ENCODE measurements around the gene TEAD4.
A peak's percentile ranks its signal among the peaks of the same experiment; 100 is the strongest.

Gene TEAD4

DNA sequence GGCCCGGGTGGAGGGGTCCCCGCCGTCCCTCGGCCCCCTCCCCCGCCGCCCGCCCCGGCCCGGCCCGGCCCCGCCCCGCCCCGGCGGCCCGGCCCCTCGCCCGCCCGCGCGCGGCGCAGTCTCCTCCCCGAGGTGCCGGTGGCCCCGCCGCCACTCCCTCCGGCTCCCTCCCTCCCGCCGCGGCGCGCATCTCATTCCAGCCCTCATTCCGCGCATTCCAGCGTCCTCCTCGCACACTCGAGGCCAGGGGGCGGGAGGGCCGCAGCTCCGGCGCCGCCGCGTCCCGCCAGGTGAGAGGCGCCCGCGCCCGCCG, at the start of gene TEAD4:
Gene TEAD4, plus strand, starts transcription at position 206 of the 313 bp plus-strand sequence.
- peak; percentile 92 for DNase-seq

DNA sequence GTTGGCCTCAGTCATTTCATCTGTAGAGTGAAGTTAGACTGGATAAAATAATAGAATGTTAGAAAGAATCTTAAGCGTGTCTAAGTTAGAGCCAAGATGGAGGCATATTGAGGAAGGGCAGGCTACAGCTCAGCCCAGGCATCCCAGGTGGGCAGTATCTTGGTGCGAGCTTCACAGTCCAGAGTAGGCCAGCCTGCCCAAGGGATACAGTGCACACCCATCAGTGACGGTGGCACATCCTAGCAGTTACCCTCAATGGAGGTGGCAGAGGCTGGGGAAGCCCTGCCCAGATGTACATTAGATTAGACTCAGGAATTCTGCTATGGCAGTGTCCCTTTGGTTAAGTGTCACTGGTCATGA, 47.0 kb upstream of the TEAD4 start:
- no peak for DNase-seq

DNA sequence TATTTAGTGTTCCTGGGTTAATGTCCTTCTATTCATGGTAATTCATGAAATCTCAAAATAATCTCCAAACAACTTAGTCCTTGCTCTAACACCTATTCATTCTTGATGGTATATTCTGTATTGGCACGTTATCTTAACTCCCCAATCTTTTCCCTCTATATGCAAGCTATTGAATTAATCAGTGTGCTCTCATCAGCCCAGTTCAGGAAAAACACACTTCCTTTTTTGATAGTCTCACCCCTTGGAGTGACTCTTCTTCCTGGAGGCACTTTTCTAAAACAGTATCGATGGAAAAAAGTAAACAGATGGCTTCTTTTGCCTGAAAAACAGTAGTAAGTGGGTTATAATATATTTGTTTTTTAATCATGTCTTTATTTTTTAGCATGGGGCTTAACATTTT, 39.9 kb upstream of the TEAD4 start:
- DNase-seq: no peak

DNA sequence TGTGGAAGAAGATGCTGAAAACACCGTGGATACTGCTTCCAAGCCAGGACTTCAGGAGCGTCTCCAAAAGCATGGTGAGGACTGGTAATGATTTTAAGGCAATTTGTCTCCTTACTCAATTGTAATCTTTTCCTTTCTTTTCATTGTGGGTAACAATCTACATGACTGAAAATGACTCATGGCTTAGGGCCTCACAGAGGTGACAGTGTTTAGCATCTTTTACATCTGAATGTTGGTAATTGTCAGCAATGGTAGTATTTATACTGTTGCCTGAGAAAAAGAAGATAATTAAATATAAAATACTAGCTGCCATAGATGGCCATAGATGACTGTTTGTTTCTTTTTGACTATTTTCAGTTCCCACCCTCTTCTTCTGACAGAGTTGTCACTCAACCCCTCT, 36.9 kb upstream of the TEAD4 start:
- DNase-seq: no peak

DNA sequence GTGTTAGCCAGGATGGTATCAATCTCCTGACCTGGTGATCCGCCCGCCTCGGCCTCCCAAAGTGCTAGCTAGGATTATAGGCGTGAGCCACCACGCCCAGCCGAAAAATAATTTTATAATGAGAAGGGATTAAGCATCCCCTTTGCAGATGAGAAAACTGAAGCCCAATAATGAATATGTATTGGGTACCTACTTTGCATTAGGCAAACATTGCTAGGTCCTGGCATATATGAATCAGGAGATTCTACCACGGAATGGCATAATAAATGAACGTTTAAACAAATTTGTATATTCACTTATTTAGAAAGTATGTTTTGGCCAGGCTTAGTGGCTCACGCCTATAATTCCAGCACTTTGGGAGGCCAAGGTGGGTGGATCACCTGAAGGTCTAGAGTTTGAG, 36.1 kb upstream of the TEAD4 start:
- no peak for DNase-seq

DNA sequence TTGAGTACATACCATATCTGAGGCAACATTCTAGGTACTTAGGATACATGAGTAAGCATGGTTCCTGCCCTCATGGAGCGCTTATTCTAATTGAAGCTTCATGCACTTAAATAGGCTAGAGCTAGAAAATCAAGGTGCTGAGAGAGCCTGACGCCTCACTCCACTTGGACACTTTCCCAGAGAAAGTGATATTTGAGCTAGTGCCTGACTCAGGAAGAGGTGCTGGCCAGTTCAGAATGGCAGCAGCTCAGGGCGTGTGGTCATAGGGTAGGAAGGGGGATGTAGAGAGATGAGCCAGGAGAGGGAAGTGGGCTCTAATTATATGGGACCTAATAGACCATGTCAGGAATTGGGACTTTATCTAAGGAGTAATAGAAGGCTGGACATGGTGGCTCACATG, 35.2 kb upstream of the TEAD4 start:
- no peak for DNase-seq

DNA sequence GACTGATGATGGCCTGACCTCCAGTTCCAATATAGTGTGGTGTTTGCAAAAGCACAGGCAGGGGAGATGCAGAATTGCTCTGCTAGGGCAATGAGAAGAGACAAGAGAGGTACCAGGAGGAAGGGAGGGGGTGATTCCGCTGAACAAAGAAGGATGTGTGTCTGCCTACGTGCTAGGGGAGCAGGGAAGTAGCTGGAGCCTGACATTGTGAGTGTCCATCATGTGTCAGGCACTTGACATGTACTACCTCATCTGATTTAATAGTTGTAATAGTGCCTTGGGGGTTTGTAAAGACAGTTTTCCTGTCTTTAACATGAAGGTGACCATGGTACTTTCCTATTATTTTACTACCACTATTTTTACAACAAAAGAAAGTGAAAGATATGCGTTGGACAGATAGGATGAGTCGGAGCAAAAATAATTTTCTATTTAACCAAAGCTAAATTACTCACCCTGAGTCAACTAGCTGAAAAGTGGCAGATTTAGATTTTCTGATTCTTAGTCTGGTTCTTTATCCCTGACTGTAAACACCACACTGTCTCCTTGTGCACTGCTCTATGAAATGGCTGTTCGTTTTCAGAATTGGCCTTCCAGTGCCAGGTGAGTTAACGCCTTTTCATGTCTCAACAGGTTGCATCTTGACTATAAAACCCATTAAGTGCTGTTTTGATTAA, 33.7 kb upstream of the TEAD4 start:
- no peak for DNase-seq

DNA sequence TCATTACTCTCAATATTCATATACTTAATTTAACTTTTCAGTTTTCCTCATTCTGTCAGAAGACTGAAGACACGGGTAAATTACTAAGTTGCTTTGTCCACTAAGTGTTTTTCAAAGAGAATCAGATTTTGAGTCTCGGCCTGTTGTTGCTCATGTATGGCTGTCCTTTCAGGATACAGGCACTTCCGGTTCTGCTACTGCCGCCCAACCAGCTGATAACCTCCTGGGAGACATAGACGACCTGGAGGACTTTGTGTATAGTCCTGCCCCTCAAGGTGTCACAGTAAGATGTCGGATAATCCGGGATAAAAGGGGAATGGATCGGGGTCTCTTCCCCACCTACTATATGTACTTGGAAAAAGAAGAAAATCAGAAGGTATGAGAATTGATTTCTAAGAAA, 28.3 kb upstream of the TEAD4 start:
- DNase-seq: no peak

DNA sequence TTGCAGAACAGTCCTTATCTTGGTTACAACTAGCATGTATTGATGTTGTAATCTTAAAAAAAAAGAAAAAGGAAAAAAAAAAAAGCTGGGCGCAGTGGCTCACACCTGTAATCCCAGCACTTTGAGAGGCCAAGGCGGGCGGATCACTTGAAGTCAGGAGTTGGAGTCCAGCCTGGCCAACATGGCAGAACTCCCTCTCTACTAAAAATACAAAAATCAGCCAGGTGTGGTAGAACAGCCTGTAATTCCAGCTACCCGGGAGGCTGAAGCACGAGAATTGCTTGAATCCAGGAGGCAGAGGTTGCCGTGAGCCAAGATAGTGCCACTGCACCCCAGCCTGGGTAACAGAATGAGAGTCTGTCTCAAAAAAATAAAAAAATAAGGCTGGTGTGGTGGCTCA, 25.6 kb upstream of the TEAD4 start:
- no peak for DNase-seq

DNA sequence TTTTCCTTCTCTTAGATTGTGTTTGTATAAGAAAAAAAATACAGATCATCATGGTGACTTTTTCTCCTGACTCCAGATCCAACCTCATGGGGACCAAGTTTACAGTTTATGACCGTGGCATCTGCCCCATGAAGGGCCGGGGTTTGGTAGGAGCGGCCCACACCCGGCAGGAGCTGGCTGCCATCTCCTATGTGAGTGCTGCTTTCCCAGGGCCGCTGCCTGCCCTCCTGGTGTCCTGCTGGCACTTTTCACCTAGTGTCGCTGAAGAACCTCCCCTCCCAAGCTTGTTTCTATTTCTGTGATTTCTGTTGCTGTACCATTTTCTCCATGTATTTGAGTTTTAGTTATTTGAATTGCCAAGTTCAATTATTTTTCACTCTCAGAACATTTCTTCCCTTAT, 24.8 kb upstream of the TEAD4 start:
- no peak for DNase-seq

DNA sequence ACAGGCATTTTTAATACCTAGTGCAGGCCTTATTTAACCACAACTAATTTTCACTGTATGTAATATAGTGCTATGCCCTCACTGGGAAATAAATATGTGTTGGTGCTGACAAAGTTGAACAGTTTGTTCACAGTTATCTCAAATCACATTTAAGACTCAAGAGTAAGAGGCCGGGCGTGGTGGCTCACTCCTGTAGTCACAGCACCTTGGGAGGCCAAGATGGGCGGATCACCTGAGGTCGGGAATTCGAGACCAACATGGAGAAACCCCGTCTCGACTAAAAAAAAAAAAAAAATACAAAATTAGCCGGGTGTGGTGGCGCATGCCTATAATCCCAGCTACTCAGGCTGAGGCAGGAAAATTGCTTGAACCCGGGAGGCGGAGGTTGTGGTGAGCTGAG, 22.9 kb upstream of the TEAD4 start:
- no peak for DNase-seq

DNA sequence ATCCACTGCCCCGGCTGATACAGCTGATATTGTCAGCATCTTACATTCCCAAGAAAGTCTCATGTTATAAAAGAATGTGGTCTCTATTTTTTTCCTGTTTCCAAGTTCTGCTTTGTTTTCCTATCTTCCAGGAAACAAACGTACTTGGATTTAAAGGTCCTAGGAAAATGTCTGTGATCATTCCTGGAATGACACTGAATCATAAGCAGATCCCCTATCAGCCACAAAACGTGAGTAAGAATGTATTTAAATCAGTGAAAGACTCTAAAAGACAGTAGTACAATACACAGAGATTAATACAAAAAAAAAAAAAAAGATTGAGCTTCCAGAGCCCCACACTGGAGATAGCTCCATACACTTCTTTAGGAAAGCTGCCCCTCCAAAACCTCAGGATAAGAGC, 21.7 kb upstream of the TEAD4 start:
- DNase-seq: no peak

DNA sequence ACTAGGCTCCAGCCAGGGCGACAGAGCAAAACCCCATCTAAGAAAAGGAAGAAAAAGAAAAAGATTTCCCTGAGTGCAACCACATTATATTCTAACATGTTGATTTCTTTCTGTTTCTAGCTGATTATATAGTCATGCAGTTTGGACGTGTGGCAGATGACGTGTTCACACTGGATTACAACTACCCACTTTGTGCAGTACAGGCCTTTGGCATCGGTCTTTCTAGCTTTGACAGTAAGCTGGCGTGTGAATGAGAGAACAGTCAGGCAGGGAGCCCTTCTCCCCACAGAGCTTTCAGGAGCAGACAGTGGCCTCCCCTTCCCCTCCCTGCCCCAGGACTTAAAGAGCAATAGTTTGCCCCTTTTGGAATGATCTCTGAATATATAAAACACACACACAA, 20.0 kb upstream of the TEAD4 start:
- no peak for DNase-seq

DNA sequence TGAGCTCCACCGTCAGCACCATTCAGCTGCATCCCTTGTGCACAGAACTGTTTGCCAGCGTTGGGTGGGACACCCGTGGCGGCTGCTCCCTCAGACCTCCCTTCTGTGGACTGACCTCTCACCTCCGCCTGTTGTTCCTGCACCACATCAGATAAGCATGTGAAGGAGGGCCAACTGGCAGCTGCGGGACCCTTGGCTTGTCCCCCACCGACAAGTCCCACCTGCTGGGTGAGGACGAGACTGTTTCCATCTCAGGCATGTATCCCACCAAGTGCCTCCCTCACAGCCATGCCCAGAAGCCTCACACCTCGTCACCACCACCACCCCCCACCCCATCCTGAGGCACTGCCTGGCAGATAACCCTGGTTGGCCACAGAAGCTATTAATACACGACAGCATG, 18.6 kb upstream of the TEAD4 start:
- DNase-seq: no peak

DNA sequence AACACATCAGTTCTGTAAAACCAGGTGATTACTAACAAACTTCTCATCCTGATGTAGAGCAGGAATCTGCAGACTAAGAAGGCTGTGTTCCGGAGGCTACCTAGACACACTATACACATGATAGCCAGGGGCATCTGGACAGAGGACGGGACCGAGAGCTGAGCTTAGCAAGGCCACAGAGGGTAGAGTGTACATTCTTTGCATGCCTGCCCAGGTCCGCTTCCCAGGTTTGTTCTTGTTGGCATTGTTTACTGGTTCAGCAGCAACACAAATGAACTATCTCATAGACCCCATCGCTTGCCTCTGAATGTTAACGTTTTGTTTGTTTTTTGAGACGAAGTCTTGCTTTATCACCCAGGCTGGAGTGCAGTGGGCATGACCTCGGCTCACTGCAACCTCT, 17.7 kb upstream of the TEAD4 start:
- DNase-seq: no peak

DNA sequence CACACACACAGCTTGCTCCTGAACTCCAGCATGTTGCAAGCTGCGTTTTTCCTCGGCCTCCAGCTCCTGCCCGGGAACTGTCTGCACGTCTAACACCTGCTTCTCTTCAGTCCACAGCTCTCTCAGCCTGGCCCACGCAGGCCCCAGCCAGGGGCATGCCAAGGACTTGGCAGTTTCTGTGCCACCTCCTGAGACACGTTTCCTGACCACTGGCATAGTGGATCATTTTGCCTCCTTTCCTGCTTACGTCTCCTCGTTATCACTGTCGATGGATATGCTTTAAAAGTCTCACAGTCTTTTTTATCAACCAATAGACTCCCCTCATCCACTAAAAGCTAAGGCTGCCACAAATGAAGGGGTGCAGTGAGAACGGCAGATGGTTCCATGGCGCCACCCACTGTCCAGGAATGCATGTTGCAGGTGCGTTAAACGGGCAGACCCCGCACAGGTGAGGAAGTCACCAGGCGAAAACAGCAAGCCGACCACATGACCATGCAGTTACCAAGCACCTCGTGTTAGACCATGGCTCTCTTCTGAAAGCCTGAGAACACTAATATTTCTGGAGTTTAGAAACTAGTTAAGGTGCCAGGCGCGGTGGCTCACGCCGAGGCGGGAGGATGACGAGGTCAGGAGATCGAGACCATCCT, 14.7 kb upstream of the TEAD4 start:
- DNase-seq: no peak

DNA sequence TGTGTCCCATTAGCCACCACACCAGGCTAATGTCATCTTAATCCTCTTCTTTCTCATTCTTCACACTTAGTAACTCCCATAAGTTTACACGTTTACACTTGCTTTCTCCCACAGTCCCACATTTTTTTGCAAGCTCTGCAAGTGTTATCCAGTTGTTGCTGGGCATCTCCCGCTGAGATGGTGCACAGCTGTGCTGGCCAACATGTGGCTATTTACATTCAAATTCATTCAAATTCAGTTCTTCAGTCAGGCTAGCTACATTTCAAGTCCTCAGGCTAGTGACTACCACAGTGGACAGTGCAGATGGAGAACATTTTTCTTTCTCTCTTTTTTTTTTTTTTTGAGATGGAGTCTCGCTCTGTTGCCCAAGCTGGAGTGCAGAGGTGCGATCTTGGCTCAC, 9.8 kb upstream of the TEAD4 start:
- no peak for DNase-seq

DNA sequence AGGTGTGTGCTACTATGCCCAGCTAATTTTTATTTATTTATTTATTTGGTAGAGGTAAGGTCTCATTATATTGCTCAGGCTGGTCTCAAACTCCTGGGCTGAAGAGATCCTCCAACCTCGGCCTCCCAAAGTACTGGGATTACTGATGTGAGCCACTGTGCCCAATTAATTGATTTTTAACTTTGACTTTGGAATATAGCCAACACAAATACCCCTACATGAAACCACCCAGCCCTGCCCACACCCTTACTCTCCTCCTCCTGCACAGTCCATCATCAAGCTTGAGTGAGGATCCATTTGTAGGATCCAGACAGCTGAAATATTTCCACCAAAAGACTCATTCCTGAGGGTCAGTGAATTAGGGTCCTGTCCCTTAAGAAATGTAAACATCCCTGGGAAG, 3.3 kb upstream of the TEAD4 start:
- DNase-seq: no peak

DNA sequence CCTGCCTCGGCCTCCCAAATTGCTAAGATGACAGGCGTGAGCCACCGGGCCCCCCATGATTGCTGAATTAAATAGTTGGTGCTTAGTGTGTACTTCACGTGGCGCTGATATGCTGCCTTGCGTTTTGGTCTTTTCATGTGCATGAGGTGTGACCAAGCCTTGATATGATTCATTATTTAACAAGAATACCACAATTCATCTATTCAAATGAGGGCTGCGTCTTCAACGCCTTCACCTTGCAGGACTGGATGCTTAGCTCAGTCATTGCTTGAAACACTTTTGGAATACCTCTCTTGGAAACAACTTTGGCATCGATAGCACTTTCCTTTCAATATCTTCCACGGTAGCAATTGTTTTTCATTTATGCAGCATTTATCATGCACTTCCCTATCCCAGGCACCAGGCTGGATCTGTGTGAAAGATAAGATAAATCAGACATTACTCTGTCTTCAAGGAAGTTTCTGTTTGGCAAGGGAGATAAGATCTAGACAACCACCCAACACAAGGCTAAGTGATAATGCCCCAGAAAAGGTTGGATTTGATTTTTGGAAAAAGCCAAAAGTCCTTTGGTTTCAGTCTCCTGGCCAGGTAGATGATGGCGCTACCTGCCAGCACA, 1.3 kb upstream of the TEAD4 start:
- no peak for DNase-seq

DNA sequence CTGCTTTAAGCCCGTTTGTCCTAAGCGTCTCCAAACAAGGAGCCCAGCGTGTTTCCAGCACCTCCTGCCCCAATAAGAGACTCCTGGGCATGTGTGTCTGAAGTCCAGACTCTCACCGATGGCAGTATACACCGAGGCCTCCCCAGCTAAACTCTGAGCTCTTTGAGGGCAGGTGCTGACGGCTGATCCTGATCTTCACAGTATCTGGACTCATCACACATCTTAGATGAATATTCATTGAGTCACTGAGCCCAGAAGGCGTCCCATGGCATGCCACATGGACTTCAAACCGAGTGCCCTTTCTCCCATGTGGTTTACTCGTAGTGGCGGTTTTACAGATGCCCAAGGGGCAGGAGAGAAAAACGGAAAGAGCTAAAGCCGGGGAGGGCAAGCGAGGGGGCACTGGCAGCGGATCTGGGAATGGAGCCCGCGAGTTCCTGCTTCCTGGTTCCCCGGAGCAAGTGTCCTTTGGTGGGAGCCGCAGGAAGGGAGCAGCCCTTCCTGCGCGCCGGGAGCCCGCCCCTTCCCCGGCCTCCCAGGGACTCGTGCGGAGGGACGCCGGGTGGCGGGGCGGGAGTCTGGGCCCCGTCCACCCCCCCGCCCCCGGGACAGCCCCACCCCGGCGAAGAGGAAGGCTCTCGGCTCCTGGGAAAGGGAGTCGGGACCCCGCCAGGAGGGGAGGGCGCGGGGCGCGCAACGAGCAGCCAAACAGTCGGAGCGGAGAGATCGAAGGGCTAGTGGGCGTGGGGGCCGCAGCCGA, 585 bp upstream of the TEAD4 start:
- DNase-seq: peak; percentile 94

DNA sequence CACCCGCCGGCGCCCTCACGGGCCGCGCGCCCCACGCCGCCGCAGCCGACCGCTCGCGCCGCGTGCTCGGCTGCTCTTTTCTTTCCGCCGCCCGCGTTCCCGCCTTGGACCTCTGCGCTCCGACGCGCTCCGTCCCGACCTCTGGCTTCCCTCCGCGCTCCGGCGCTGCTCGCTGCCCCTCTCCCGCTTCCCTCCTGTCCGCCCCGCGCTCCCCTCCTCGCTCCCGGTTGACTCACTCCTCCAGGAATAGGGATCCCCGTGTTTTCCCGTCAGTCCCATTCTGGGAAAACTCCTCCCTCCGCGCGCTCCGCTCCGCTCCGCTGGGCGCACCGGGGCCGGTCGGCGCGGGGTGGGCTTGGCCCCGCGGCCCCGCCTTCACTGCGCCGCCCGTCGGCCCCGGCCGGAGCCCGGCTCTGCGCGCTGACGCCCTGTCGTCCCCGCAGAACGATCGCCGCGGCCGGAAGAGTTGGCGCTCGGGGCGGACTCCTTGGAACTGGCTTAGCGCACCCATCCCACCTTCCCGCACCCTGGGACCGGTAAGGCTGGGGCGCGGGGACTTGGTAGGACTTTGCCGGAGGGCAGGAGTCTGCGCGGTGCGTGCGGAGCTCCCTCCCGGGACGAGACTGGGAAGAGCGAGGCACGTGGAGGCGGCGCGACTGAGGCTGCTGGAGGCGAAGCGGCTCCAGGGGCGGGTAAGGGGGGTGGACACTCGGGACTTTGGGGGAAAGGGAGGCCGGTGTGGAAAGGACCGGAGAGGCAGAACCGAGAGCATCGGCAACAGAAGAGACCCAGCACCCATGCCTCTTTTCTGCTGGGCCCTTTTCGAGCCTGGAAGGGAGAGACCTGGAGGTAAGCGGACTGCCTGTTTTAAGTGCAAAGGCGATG, 550 bp downstream of the TEAD4 start:
- no peak for DNase-seq

DNA sequence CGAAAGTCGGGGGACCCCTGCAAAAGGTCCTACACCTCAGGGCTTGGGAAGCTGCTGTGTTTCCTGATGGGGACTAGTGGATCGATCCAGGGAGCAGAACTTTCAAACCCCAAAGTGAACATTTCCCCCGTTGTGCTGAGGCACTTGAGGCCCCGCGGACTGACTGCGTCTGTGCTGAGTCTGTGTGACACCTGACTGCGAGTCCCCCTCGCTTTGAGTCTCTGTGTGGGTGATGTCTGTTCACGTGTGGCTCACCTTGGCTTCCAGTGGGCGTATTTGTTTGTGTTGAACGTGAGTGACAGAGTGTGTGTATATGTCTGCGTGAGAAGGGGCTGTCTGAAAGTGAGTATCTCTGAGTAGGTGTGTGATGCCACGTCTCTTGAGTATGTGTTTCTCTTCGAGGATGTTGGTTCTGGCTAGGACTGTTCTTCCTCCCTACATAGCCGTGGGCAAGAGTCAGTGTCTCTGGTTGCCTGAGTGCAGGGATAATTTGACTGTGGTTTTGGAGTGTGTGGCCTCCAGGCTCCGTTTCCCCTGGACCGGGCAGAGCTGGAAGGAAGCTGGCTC, 1.3 kb downstream of the TEAD4 start:
- DNase-seq: no peak

All from 8988T (cell line).